Skeletal muscle satellite cell (primary cell): ENCODE results near the gene CD59.
A peak's percentile ranks its signal among the peaks of the same experiment; 100 is the strongest.

Experiments used
- H3K27me3 ChIP-seq: 2 replicates; pipeline ENCODE4 v1.7.0; 2013; ENCODE audit warnings: low read length; ENCODE audit not compliant: control insufficient read depth, insufficient read depth
- H3K36me3 ChIP-seq: 2 replicates; pipeline ENCODE4 v1.7.0; 2013; ENCODE audit warnings: mild to moderate bottlenecking, control low read depth, low read length; ENCODE audit not compliant: insufficient read depth
- H3K4me1 ChIP-seq: 2 replicates; pipeline ENCODE4 v1.7.0; 2013; ENCODE audit warnings: low read length; ENCODE audit not compliant: control insufficient read depth, insufficient read depth
- H3K4me2 ChIP-seq: 2 replicates; pipeline ENCODE4 v1.7.0; 2013; ENCODE audit warnings: mild to moderate bottlenecking, low read length
- H3K4me3 ChIP-seq: 2 replicates; pipeline ENCODE4 v1.7.0; 2013; ENCODE audit warnings: low read length
- H3K9ac ChIP-seq: 2 replicates; pipeline ENCODE4 v1.7.0; 2013; ENCODE audit warnings: mild to moderate bottlenecking, low read depth, low read length, moderate library complexity
- H3K9me3 ChIP-seq: replicated peaks from 2 replicates; pipeline ENCODE4 v1.7.0; 2013; ENCODE audit warnings: mild to moderate bottlenecking, control low read depth, low read length

CD59 gene

DNA sequence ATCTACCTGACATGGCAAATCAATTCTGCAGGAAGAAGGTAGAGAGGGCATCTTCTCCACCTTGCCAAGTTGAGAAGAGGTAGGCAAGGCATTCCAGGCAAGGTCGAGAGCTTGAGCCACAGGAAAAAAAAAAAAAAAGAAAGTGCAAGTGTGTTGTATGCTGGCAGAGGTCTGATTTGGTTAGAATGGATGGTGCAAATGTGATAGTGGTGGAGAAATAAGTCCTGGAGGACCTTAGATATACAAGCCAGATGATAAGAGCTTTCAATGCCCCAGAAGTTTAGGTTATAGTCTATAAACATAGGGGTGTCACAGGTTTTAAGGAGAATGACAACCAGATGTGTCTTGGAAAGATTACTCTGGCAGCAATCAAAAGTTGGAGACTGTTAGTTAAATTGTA is 36.6 kb upstream of the CD59 start:
- Histone ChIP-seq H3K9me3 (no peaks in the 10 kb centered on the region), H3K4me3 (peak overlapping the region; percentile 94), H3K27me3 (no peaks in the 10 kb centered on the region), H3K4me2 (peak overlapping the region; percentile 95), H3K4me1 (peaks cover 20% of the 10 kb centered on the region), H3K36me3 (peaks cover 8% of the 10 kb centered on the region), H3K9ac (no peak overlapping the region)

DNA sequence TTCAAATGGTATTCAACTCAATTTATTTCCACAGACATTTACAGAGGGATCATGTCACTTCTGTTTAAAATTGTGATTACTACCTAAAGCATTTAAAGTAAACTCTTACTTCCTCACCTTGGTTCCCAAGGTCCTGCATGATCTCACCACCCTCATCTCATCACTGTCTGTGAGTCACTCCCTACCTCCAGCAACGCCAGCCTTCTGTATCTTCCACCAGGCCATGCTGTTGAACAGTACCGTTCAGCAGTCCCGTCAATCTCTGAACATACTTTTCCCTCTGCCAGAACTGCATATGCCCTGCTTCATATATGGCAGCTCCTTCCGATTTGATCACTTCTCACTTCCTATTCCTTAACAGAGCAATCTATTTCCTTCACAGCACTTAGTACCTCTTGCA is 36.1 kb upstream of the CD59 start:
- Histone ChIP-seq H3K4me3 (no peak overlapping the region), H3K4me2 (no peak overlapping the region), H3K27me3 (no peaks in the 10 kb centered on the region), H3K4me1 (peaks cover 20% of the 10 kb centered on the region), H3K36me3 (peaks cover 12% of the 10 kb centered on the region), H3K9me3 (no peaks in the 10 kb centered on the region), H3K9ac (no peak overlapping the region)

GRCh38 chr11:33770236-33770635 is 34.0 kb upstream of the CD59 start:
- Histone ChIP-seq H3K27me3 (no peaks in the 10 kb centered on the region), H3K4me1 (peaks cover 15% of the 10 kb centered on the region), H3K4me2 (no peak overlapping the region), H3K36me3 (peaks cover 26% of the 10 kb centered on the region), H3K9me3 (no peaks in the 10 kb centered on the region), H3K4me3 (no peak overlapping the region), H3K9ac (no peak overlapping the region)

GRCh38 chr11:33769542-33769941 is 33.3 kb upstream of the CD59 start:
- H3K9ac ChIP-seq: no peak overlapping the region
- H3K27me3 ChIP-seq: no peaks in the 10 kb centered on the region
- no peak overlapping the region for H3K4me2 ChIP-seq
- no peak overlapping the region for H3K4me3 ChIP-seq
- H3K9me3 ChIP-seq: no peaks in the 10 kb centered on the region
- H3K36me3 ChIP-seq: peaks cover 29% of the 10 kb centered on the region
- peaks cover 10% of the 10 kb centered on the region for H3K4me1 ChIP-seq

- no peak overlapping the region for H3K9ac ChIP-seq
- peaks cover 4% of the 10 kb centered on the region for H3K4me1 ChIP-seq
- H3K36me3 ChIP-seq: peaks cover 36% of the 10 kb centered on the region
- H3K9me3 ChIP-seq: no peaks in the 10 kb centered on the region
- H3K4me2 ChIP-seq: no peak overlapping the region
- H3K4me3 ChIP-seq: no peak overlapping the region
- no peaks in the 10 kb centered on the region for H3K27me3 ChIP-seq
These were observed 31.4 kb upstream of the CD59 start for GRCh38 chr11:33767624-33768023.

DNA sequence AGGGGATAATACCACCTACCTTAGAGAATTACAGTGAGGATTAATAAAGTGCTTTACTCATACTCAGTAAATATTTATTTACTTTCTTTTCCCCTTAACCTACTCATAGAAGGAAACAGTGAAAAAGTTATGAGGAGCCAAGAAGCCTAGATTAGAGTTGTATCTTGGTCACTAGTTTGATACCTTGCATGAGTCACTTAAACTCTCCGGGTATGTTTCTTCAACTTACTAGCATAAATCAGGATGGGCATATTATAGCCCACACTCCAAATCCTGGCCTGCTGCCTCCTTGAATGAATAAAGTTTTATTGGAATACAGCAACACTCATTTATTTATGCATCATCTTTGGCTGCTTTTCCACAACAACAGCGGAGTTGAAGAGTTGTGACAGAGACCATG is 29.9 kb upstream of the CD59 start:
- Histone ChIP-seq H3K36me3 (peaks cover 36% of the 10 kb centered on the region), H3K9ac (no peak overlapping the region), H3K4me3 (no peak overlapping the region)

GRCh38 chr11:33761471-33761870 is 25.2 kb upstream of the CD59 start:
- Histone ChIP-seq H3K27me3 (no peaks in the 10 kb centered on the region), H3K4me3 (no peak overlapping the region), H3K4me2 (no peak overlapping the region), H3K9me3 (no peaks in the 10 kb centered on the region), H3K4me1 (no peaks in the 10 kb centered on the region), H3K9ac (no peak overlapping the region), H3K36me3 (peaks cover 45% of the 10 kb centered on the region)

More for the DNA sequence above, 29.9 kb upstream of the CD59 start:
- Histone ChIP-seq H3K4me2 (no peak overlapping the region), H3K4me1 (no peaks in the 10 kb centered on the region), H3K27me3 (no peaks in the 10 kb centered on the region), H3K9me3 (no peaks in the 10 kb centered on the region)

DNA sequence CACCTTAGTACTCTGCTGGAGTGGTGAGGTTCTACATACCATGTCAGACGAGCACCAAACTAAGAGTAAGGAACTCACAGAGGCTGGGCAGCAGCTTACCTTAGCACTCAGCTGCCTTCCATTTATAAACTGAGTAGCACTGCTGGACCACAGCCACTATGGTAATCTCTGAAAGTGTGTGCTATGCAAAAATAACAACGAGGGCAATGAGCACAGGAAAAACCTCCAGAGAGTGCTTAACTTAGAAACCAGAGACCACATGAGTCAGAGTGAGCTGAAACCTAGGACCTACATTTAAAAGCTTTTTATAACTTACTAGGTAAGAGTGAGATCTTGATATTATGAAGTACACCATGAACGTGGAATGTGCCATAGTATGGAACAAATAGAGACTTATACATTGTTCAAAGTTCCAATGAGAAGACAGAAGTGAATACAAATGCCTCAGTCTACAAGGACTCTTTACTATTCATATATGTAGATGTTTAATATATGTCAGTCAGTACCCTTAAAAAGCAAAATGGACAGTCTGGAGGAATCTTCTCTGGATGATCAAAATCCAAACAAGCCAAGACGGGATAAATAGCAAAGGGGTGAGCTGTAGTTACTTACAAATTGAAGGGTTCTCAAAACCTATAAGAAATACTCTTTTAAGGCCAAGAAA is 17.2 kb upstream of the CD59 start:
- Histone ChIP-seq H3K4me2 (peak overlapping the region; percentile 47), H3K9ac (no peak overlapping the region), H3K27me3 (no peaks in the 10 kb centered on the region), H3K4me3 (no peak overlapping the region), H3K36me3 (peaks cover 20% of the 10 kb centered on the region), H3K9me3 (no peaks in the 10 kb centered on the region), H3K4me1 (peaks cover 15% of the 10 kb centered on the region)

- H3K9ac ChIP-seq: no peak overlapping the region
- peaks cover 20% of the 10 kb centered on the region for H3K4me1 ChIP-seq
- peaks cover 13% of the 10 kb centered on the region for H3K36me3 ChIP-seq
- no peak overlapping the region for H3K4me2 ChIP-seq
- H3K9me3 ChIP-seq: no peaks in the 10 kb centered on the region
- H3K27me3 ChIP-seq: no peaks in the 10 kb centered on the region
- no peak overlapping the region for H3K4me3 ChIP-seq
These were observed 15.7 kb upstream of the CD59 start for GRCh38 chr11:33751878-33752277.

DNA sequence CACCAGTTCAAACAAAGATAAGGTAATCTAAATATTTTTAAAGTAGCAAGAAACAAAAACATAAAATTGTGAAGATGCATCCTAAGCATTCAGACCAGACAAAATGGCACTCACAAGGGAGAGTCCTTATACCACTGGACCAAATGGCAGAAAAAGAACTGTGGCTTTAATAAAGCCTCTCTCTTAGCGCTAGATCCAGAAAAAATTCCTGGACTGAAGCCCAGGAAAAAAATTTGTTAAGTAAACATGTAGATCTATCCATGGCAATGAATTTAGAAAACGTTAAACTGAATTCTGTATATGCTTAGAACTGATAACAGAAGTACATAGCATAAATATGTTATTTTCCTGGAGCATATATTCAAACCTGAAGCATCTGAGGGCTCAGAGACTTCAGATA is 11.8 kb upstream of the CD59 start:
- Histone ChIP-seq H3K4me1 (peaks cover 7% of the 10 kb centered on the region), H3K27me3 (no peaks in the 10 kb centered on the region), H3K4me3 (no peak overlapping the region), H3K9me3 (no peaks in the 10 kb centered on the region), H3K4me2 (no peak overlapping the region), H3K9ac (no peak overlapping the region), H3K36me3 (peaks cover 7% of the 10 kb centered on the region)

GRCh38 chr11:33743291-33743690 is 7.1 kb upstream of the CD59 start:
- Histone ChIP-seq H3K9me3 (no peaks in the 10 kb centered on the region), H3K4me3 (no peak overlapping the region)

DNA sequence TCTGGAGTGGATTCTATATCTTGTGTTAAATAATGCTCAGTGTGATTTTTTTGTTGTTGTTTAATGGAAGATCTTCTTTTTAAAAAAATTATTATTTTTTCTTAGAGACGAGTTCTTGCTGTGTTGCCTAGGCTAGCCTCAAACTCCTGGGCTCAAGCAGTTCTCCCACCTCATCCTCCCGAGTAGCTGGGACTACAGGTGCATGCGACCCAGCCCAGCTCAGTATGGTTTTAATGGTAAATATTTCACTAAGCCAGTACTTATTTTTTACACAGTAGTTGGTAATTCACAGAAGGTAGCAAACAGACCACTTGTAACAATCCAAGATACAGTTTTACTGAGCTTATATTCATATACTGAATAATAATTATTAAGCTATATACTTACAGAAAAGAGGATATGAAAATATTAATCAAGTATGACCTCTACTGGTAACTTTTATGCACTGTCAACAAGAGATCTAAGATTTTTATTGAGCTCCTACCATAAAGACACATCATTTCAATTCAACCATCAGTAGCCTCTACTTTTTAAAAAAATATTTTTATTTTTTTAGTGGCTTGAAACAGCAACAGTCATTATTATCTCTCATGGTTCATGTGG is 6.1 kb upstream of the CD59 start:
- Histone ChIP-seq H3K27me3 (no peaks in the 10 kb centered on the region), H3K36me3 (peaks cover 4% of the 10 kb centered on the region), H3K4me2 (no peak overlapping the region), H3K9me3 (no peaks in the 10 kb centered on the region), H3K9ac (no peak overlapping the region), H3K4me1 (peaks cover 10% of the 10 kb centered on the region), H3K4me3 (no peak overlapping the region)

More at GRCh38 chr11:33743291-33743690, 7.1 kb upstream of the CD59 start:
- H3K4me2 ChIP-seq: no peak overlapping the region
- no peaks in the 10 kb centered on the region for H3K27me3 ChIP-seq
- no peak overlapping the region for H3K9ac ChIP-seq
- H3K36me3 ChIP-seq: peaks cover 4% of the 10 kb centered on the region
- peaks cover 5% of the 10 kb centered on the region for H3K4me1 ChIP-seq
